Body of pancreas (tissue), 4 donors: ENCODE results near the gene SNCAIP. TPM values are rescaled to one million over a fixed set of nuclear protein-coding genes. Genes with fewer than 3 reads are reported as not detected.

ENCODE experiments used
- ATAC-seq: fragments of 150-250 bp; one replicate; pipeline ENCODE4 v1.9.1; 2016
- DNase-seq, 4 donors: peaks; one replicate each; pipeline ENCODE4 v3.0.0-alpha.2; 2019
- H3K27ac ChIP-seq, 4 donors: fragments of 200-600 bp; sonication (generic); 1 replicate in 3 of 4; 2 replicates in 1 of 4; pipeline versions ENCODE4 v1.5.1 to v1.6.1; 2016 to 2019; ENCODE audit warnings: mild to moderate bottlenecking in 1 of 4, mixed read lengths in 1 of 4, moderate library complexity in 1 of 4
- H3K27me3 ChIP-seq, 2 donors: fragments of 200-600 bp; sonication (generic); one replicate each; pipeline ENCODE4 v1.6.0; 2016; ENCODE audit warnings: mild to moderate bottlenecking in 1 of 2
- H3K36me3 ChIP-seq, 2 donors: fragments of 200-600 bp; sonication (generic); replicated peaks in 1 of 2; 2 replicates each; pipeline ENCODE4 v1.5.1; 2016; ENCODE audit warnings: low read depth in 2 of 2; ENCODE audit not compliant: insufficient read depth in 1 of 2
- H3K4me1 ChIP-seq: fragments of 200-600 bp; sonication (generic); one replicate; pipeline ENCODE4 v1.6.0; 2016
- H3K4me3 ChIP-seq, 2 donors: fragments of 200-600 bp; sonication (generic); 1 replicate in 1 of 2; 2 replicates in 1 of 2; pipeline ENCODE4 v1.5.1; 2016 to 2019
- H3K9me3 ChIP-seq, 3 donors: fragments of 200-600 bp; sonication (generic); 1 replicate in 2 of 3; 2 replicates in 1 of 3; pipeline ENCODE4 v1.5.1; 2016
- CTCF ChIP-seq, 7 experiments: fragments of 450-650 bp in 4 of 7; fragments of 200-600 bp in 3 of 7; sonication (generic) in 3 of 7; IDR thresholded peaks; one replicate each; pipeline ENCODE4 v1.5.1; 2016 to 2019; ENCODE audit warnings: antibody characterized with exemption in 7 of 7
- POLR2A ChIP-seq, 3 donors: fragments of 450-650 bp; IDR thresholded peaks; one replicate each; pipeline ENCODE4 v1.6.1; 2016; ENCODE audit warnings: antibody characterized with exemption in 3 of 3, mild to moderate bottlenecking in 2 of 3
- whole genome bisulfite sequencing, 2 donors: methylation state at CpG; one replicate each; pipeline ENCODE4 v1.1.5; 2017; 5-methylcytosine and 5-hydroxymethylcytosine counted together
- intact Hi-C: fragments of 100-400 bp; cut with DNase I; formaldehyde crosslinking; loops from one replicate; pipeline ENCODE4 v1.15.1; 2023
- total RNA-seq, 2 donors: library from RNA; depleted of rRNA; stranded (reverse); fragments of >200 nt; gene quantifications; one replicate each; pipeline ENCODE4 v1.1.0, GENCODE V29; 2016

SNCAIP gene
- total RNA-seq, 2 donors from 2014 or later, result 1.3 to 2.6 TPM

GRCh38 chr5:122312591-122313406, 762 bp downstream of the SNCAIP start:
- ATAC-seq, result peak; percentile 49
- 2 to 5% methylated on average over 30 to 31 of the region's 31 CpGs for WGBS, 2 donors

DNA sequence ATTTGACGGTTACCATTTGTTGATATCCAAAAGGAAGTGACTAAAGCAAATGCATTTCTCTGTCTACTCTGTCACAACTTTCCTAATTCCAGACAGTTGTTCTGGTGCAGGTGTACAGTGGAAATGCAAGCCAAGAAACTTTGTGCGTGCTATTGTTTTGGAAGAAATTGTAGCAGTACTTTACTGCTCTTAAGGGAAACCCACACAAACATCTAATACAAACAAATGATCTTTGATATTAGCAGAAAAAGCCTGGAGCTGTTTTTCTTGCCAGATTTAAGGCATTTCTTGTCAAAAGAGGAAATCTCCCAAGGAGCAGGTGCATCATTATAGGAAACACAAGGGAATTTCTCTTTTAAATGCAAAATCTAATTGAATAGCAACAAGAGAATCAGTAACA, 2.0 kb downstream of the SNCAIP start:
- ATAC-seq (no peak), DNase-seq (no peak)
- Histone ChIP-seq H3K4me1 (peaks cover 15% of the 10 kb centered on the region), H3K4me3 (no peak overlapping the region), H3K36me3 (no peaks in the 10 kb centered on the region), H3K27ac (no peak overlapping the region), H3K27me3 (peaks cover 0 to 12% of the 10 kb centered on the region in 2 donors), H3K9me3 (no peaks in the 10 kb centered on the region)
- 79% methylated on average over 2 of the region's 2 CpGs for WGBS, 2 donors
- intact Hi-C loops, result no loop called here
- TF ChIP-seq POLR2A (IDR thresholded peaks at IDR 0.05), result no peak

More at GRCh38 chr5:122312591-122313406, 762 bp downstream of the SNCAIP start:
- peaks cover 0 to 12% of the 10 kb centered on the region in 2 donors for H3K27me3 ChIP-seq
- peak in 2 of 4 donors; percentile 19 to 20 for DNase-seq
- H3K4me3 ChIP-seq, result no peak overlapping the region
- TF ChIP-seq CTCF (IDR thresholded peaks at IDR 0.05), result no peak
- no peak for TF ChIP-seq POLR2A (IDR thresholded peaks at IDR 0.05)
- H3K36me3 ChIP-seq, result no peaks in the 10 kb centered on the region
- H3K27ac ChIP-seq, result no peak overlapping the region
- intact Hi-C loops, result no loop called here
- peaks cover 15% of the 10 kb centered on the region for H3K4me1 ChIP-seq
- H3K9me3 ChIP-seq, result no peaks in the 10 kb centered on the region

- no peaks in the 10 kb centered on the region for H3K9me3 ChIP-seq
- peaks cover 15% of the 10 kb centered on the region for H3K4me1 ChIP-seq
- H3K27ac ChIP-seq, result no peak overlapping the region
- DNase-seq (no peak), ATAC-seq (no peak)
- no peak overlapping the region for H3K4me3 ChIP-seq
- no peaks in the 10 kb centered on the region for H3K36me3 ChIP-seq
- intact Hi-C loops, result no loop called here
- no peak for TF ChIP-seq CTCF (IDR thresholded peaks at IDR 0.05)
- TF ChIP-seq POLR2A (IDR thresholded peaks at IDR 0.05), result no peak
- H3K27me3 ChIP-seq, result peaks cover 0 to 12% of the 10 kb centered on the region in 2 donors
- WGBS, 2 donors, result 37 to 60% methylated on average over 1 of the region's 1 CpG
Observed at GRCh38 chr5:122315521-122315920, 3.5 kb downstream of the SNCAIP start.

DNA sequence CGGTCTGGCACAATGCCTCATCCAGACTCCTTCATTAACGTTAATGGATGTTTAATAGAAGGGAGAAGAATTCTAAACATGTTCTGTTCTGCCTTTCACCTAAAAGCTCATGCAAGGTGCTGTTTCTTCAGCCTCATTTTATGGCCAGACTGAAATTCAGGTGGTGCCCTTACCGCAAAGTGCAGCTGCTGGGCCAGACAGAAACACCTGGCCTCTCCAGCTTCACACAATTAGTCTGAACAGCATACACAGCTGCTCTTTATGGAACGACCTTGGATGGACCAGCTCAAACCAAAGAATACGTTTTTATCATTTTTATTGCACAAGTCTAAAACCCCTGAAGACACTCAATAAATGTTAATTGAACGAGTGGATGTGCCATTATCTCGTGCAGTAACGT, 4.6 kb downstream of the SNCAIP start:
- peaks cover 12% of the 10 kb centered on the region for H3K4me1 ChIP-seq
- no peaks in the 10 kb centered on the region for H3K9me3 ChIP-seq
- intact Hi-C loops, result no loop called here
- no peaks in the 10 kb centered on the region for H3K36me3 ChIP-seq
- H3K4me3 ChIP-seq, result no peak overlapping the region
- peaks cover 0 to 4% of the 10 kb centered on the region in 2 donors for H3K27me3 ChIP-seq
- TF ChIP-seq POLR2A (IDR thresholded peaks at IDR 0.05) (no peak), CTCF (IDR thresholded peaks at IDR 0.05) (no peak)
- WGBS, 2 donors, result 50 to 51% methylated on average over 8 of the region's 8 CpGs
- H3K27ac ChIP-seq, result no peak overlapping the region
- ATAC-seq, result no peak
- no peak for DNase-seq

DNA sequence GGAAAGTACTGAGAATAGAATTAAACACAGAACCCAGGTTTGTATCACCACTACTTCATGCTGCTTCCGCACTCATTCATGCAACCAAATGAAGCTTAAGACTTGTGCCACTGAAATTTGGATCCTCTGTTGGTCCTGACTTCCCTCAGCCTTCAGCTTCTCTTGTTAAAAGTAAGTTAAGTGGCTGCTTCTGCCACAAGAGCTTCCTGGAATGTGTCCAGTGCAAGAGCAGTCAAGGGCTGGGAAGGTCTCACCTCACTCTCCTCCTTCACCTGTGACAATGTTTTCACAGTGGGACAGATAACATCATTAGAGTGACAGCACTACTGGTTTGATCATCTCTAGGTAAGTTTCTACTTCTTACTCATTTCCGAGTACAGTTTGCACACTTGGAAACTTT, 7.9 kb downstream of the SNCAIP start:
- no peaks in the 10 kb centered on the region for H3K36me3 ChIP-seq
- DNase-seq (no peak), ATAC-seq (no peak)
- H3K4me3 ChIP-seq, result no peak overlapping the region
- H3K27ac ChIP-seq, result no peak overlapping the region
- H3K4me1 ChIP-seq, result no peaks in the 10 kb centered on the region
- no peaks in the 10 kb centered on the region for H3K27me3 ChIP-seq
- no peaks in the 10 kb centered on the region for H3K9me3 ChIP-seq
- intact Hi-C loops, result no loop called here
- TF ChIP-seq CTCF (IDR thresholded peaks at IDR 0.05) (no peak), POLR2A (IDR thresholded peaks at IDR 0.05) (no peak)
- WGBS, 2 donors, result 85 to 89% methylated on average over 2 of the region's 2 CpGs
